Airway epithelial cell (primary cell): ENCODE measurements around the gene NPY2R. TPM values are rescaled to one million over a fixed set of nuclear protein-coding genes. Genes with fewer than 3 reads are reported as not detected.

Experiments used
- total RNA-seq: library from RNA; depleted of rRNA; stranded (reverse); fragments of >200 nt; gene quantifications from 2 replicates; pipeline ENCODE4 v1.2.3, GENCODE V29; 2015

The NPY2R gene
- total RNA-seq = not detected in 2 replicates

DNA sequence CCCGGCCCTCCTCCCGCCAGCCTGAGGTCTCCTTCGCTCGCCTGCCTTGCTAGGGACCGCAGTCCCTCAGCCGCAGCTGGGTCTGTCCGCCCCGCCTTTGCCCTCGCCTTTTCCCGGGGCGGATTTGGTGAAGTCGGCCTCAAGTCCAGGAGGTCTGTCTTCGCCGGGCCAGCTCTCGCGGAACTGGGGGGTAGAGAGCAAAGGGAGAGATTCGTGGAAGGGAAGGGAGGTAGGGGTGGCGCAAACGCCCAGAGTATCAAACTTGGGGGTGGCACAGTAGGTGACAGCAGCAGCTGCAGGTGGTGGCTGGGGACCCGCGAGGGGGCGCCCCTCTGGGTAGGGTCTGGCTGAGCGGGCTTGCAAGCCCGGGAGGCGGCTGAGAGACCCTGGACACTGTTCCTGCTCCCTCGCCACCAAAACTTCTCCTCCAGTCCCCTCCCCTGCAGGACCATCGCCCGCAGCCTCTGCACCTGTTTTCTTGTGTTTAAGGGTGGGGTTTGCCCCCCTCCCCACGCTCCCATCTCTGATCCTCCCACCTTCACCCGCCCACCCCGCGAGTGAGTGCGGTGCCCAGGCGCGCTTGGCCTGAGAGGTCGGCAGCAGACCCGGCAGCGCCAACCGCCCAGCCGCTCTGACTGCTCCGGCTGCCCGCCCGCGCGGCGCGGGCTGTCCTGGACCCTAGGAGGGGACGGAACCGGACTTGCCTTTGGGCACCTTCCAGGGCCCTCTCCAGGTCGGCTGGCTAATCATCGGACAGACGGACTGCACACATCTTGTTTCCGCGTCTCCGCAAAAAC, at the start of gene NPY2R:
Gene NPY2R (plus strand): TSS at position 379 of the 797 bp plus-strand sequence. CDS start 5,304 bp downstream, outside the sequence.

Other genes starting within 250 kb of the NPY2R start
- gene MAP9, start 168.3 kb downstream of the NPY2R start, total RNA-seq = 6.7 and 11.9 TPM in 2 replicates